Mucosa of gallbladder (tissue), 1 donor: ENCODE data around the gene GTSE1. TPM values are rescaled to one million over a fixed set of nuclear protein-coding genes. Genes with fewer than 3 reads are reported as not detected.

Experiments used
- DNase-seq: peaks from one replicate; pipeline ENCODE4 v3.0.0-alpha.2; 2020; ENCODE audit warnings: low spot score
- total RNA-seq: library from RNA; stranded (reverse); gene quantifications from one replicate; pipeline ENCODE4 v1.2.1, GENCODE V29; 2021
- donor health status: DM: no; HTN: no; CAD: no.

Gene GTSE1
- total RNA-seq, 1 donor from 2014 or later = 1.3 TPM

GRCh38 chr22:46352691-46353386, 56.2 kb downstream of the GTSE1 start:
- no peak for DNase-seq

DNA sequence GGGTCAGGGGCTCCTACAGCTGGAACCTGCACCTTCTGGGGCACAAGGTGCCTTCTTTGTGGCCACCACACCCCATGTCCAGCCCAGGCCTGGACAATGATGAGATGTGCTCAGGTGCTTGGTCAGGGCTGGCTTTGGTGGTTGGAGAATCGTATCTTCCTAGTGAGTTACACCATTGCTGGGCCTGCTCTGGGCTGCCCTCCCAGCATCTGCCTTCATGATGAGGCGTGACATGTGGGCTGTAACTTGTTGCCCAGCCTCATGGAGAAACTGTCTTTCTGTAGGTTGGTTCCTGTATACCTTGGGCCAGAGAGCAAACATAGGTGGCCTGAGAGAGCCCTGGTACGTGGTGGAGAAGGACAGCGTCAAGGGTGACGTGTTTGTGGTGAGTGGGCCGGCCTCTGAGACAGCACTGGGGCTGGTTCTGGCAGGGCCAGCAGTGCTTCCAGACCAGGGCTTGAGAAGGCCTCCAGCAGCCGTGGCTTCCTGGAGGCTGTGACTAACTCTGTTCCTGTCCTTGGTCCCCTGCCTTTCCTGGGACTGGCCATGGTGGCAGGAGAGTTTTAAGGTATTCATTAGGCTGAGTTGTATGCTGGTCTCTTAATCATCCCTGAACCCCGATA, 56.9 kb downstream of the GTSE1 start:
- DNase-seq = no peak

- no peak for DNase-seq
Measured at GRCh38 chr22:46354176-46354992, 57.7 kb downstream of the GTSE1 start.

DNA sequence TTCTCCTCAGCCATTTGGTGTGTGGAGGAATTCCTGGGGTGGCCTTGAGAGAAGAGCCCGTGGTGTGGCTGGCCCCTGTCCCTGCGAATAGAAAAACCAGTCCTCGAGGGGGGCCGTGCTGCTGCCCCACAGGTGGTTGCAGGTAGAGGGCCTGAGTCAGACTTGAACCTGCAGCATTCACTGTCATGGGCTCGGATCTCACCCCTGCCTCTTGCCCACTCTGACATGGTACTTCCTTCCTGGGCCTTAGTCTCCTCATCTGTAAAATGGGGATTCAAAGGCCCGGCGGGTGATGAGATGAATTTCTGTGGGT, 58.3 kb downstream of the GTSE1 start:
- no peak for DNase-seq

GRCh38 chr22:46355369-46355995, 58.8 kb downstream of the GTSE1 start:
- DNase-seq = peak; percentile 55

- DNase-seq = no peak
Measured at GRCh38 chr22:46355996-46356471, 59.4 kb downstream of the GTSE1 start.

DNA sequence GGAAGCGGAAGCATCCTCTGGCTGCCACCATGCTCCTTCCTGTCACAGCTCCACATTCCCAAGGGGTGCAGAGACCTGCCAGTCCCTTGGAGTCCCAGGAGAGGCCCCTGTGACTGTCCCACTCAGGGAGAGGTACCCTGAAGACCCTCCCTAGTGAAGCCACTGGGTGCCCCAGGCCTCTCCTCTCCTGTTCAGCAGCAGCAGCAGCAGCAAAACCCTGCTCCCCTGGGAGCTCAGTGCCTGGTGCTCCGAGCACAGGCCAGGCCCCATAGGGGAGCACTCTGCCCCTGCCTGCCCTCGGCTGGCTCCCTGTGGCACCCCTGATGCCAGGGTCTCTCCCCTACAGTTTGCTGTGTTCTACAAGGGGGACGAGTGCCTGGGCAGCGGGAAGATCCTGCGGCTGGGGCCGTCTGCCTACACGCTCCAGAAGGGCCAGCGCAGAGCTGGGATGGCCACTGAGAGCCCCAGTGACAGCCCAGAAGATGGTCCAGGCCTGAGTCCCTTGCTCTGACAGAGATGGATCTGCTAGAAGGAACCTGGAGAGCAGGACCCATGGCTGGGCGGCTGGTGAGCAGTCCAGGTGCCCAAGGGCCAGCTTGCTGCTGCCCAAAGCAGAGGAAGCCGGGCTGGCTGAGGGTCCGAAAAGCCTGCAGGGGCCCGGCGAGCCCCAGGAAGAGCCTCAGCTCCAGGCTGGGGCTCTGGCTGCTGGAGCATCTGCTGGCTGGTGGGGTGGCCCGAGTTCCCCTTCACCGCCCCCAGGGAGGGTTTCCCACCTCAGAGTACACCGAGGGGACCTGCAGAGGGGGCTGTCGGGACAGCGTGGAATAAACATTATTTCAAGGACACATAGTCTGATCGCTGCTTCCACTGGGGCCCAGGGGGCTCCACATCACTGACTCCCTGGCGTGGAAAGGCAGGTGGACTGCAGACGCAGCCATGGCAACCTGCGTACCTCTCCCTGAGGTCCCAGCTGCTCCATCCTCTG, 60.1 kb downstream of the GTSE1 start:
- DNase-seq = no peak

- no peak for DNase-seq
Measured at GRCh38 chr22:46357711-46358520, 61.2 kb downstream of the GTSE1 start.

DNA sequence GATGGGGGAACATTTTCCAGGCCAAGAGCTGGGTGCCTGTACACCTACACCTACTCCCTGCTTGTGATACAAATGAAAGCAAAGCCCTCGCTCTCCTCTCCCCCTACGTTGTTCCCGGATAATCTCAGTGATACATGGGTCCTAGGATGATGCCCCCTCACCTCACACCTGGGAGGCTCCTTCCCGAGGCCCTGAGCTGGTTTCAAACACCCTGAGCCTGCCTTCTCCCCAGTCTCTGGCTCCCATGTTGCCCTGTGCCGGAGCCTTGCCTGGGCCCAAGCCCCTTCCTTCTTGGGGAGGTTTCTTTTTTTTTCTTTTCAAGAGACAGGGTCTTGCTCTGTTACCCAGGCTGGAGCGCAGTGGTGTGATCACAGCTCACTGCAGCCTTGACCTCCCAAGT, 62.1 kb downstream of the GTSE1 start:
- DNase-seq = no peak

- DNase-seq = no peak
Measured at GRCh38 chr22:46359362-46359761, 62.7 kb downstream of the GTSE1 start.

- no peak for DNase-seq
Measured at GRCh38 chr22:46360097-46360496, 63.4 kb downstream of the GTSE1 start.

- DNase-seq = no peak
Measured at GRCh38 chr22:46360891-46361290, 64.2 kb downstream of the GTSE1 start.

GRCh38 chr22:46361826-46362202, 65.1 kb downstream of the GTSE1 start:
- no peak for DNase-seq

GRCh38 chr22:46362203-46362933, 65.7 kb downstream of the GTSE1 start:
- no peak for DNase-seq

DNA sequence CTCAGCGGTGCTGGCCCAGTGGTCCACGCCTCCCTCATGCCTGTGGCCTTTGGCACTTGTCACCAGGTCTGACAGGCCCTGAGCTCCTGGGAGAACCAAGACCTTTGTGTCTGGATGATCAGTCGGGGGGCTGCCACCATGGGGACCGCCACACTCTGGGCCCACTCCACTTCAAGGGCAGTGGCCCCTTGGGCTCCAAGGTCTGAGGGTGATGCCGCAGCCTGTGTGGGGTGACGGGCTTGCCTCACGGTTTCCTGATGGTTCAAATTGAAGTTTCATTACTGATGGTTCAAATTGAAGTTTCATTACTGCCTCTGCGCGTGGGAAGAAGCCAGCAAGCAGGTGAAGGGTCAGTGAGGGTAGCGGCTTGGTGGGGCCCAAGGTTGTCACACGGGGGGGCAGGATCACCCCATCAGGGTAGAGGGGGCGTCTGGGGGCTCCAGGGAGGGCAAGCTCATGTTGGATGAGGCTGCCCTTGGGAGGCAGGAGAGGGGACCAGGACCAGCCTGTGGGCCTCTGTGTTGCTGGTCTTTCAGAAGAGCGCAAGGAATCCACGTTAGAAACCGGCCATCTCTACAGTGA, 66.4 kb downstream of the GTSE1 start:
- DNase-seq = no peak

DNA sequence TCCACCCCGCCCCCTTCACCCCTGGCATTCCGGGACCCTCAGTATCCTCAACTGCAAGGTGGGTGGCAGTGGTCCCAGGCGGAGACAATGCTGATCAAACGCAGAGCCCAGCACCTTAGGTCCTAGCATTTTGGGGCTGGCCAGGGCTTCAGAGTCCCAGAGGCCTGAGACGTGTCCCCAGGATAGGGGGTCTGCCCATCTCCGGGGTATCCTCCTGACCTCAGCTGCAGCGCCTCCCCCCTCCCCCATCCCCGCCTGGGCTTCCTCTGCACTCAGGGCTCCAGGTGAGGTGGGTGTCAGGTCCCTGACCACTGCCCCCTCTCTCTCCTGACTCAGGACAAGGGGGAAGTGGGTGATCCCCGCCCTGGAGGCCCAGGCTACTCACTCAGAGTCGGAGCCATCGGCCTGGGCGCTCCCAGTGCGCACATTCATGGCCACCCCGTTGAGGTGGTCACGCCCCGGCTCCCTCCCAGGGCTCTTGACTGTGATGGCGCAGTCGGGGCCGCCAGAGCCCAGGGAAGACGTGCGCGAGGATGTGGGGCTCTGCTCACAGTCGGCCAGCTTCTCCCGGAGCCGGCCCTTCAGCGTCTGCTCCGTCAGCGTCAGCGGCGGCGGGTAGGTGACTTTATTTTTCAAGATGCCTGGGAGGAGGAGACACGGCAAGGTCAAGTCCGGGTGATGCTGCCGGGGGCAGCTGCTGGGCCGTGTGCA, 67.1 kb downstream of the GTSE1 start:
- no peak for DNase-seq

- no peak for DNase-seq
Measured at GRCh38 chr22:46364341-46365165, 67.9 kb downstream of the GTSE1 start.

- no peak for DNase-seq
Measured at GRCh38 chr22:46365166-46365624, 68.5 kb downstream of the GTSE1 start.
